Cardiac fibroblast (primary cell): ENCODE results near the gene OPA3.
A peak's percentile ranks its signal among the peaks of the same experiment; 100 is the strongest.

Source experiments
- DNase-seq, 2 donors: peaks; one replicate each; pipeline versions ENCODE4 v3.0.0 to v3.0.0-alpha.2; 2010; ENCODE audit warnings: low read depth in 2 of 2
- H3K4me3 ChIP-seq, 2 donors: replicated peaks in 1 of 2; 1 replicate in 1 of 2; 2 replicates in 1 of 2; pipeline ENCODE4 v1.5.1; 2011; ENCODE audit warnings: low read depth in 2 of 2, low read length in 2 of 2, mild to moderate bottlenecking in 2 of 2, moderate library complexity in 1 of 2
- CTCF ChIP-seq: IDR thresholded peaks from one replicate; pipeline ENCODE4 v1.5.1; 2011; ENCODE audit warnings: low read depth, mild to moderate bottlenecking, low read length, inconsistent platforms

OPA3 gene

GRCh38 chr19:45607071-45608029 lies 22.7 kb upstream of the OPA3 start:
- H3K4me3 ChIP-seq = peak overlapping the region; percentile 14 to 35
- peak; percentile 92 for TF ChIP-seq CTCF

GRCh38 chr19:45601524-45602374 lies 17.1 kb upstream of the OPA3 start, which contains the start of gene GPR4:
TSS of gene GPR4 (minus strand) at chr19:45602212. CDS start at chr19:45591866, 10,346 bp downstream.
- H3K4me3 ChIP-seq = peak within 1 kb of the TSS; percentile 67 to 77

More at GRCh38 chr19:45607071-45608029, 22.7 kb upstream of the OPA3 start:
- DNase-seq = peak; percentile 75 to 84

GRCh38 chr19:45601115-45601514 lies 16.5 kb upstream of the OPA3 start:
- DNase-seq = no peak
- peak overlapping the region; percentile 67 to 77 for H3K4me3 ChIP-seq
- TF ChIP-seq CTCF = no peak

More at GRCh38 chr19:45601524-45602374, 17.1 kb upstream of the OPA3 start, which contains the start of gene GPR4:
- DNase-seq = peak in 1 of 2 donors; percentile 63
- no peak for TF ChIP-seq CTCF

GRCh38 chr19:45600340-45600885 lies 15.8 kb upstream of the OPA3 start:
- TF ChIP-seq CTCF = no peak
- no peak for DNase-seq
- peak overlapping the region in 1 of 2 donors; percentile 67 for H3K4me3 ChIP-seq

- peak overlapping the region in 1 of 2 donors; percentile 21 for H3K4me3 ChIP-seq
- TF ChIP-seq CTCF = peak; percentile 8
- DNase-seq = no peak
Measured at GRCh38 chr19:45599286-45599685, 14.7 kb upstream of the OPA3 start.
